Stimulated activated naive B cell treated with anti-CD40 and anti-IgM and Interleukin-4, amounts not matched to agents 10 μg/mL and 1 μg/mL and 100 μg/mL, for 72 hours (primary cell): ENCODE results near the gene CYS1.

Source experiments
- ATAC-seq, 2 donors: fragments of 150-1000 bp; cut with Tn5 transposase; replicated peaks; 2 replicates each; pipeline ENCODE4 v1.10.0; 2021; ENCODE audit warnings: moderate library complexity in 1 of 2
- DNase-seq: peaks from one replicate; pipeline ENCODE4 v3.0.0; 2021
- H3K27ac Mint-ChIP-seq: one replicate; pipeline ENCODE4 v1.8.0; 2022; ENCODE audit warnings: mild to moderate bottlenecking, mixed read lengths
- H3K27me3 Mint-ChIP-seq, 2 donors: one replicate each; pipeline ENCODE4 v1.8.0; 2022; ENCODE audit warnings: mixed read lengths in 2 of 2
- H3K36me3 Mint-ChIP-seq, 2 donors: one replicate each; pipeline ENCODE4 v1.8.0; 2022; ENCODE audit warnings: mixed read lengths in 2 of 2, mild to moderate bottlenecking in 1 of 2
- H3K4me1 Mint-ChIP-seq, 2 donors: one replicate each; pipeline ENCODE4 v1.8.0; 2022; ENCODE audit warnings: mixed read lengths in 2 of 2, mild to moderate bottlenecking in 1 of 2
- H3K4me3 Mint-ChIP-seq, 2 donors: one replicate each; pipeline ENCODE4 v1.8.0; 2022; ENCODE audit warnings: mild to moderate bottlenecking in 2 of 2, mixed read lengths in 2 of 2, moderate library complexity in 1 of 2
- H3K9me3 Mint-ChIP-seq, 2 donors: one replicate each; pipeline ENCODE4 v1.8.0; 2022; ENCODE audit warnings: mixed read lengths in 2 of 2, mild to moderate bottlenecking in 1 of 2

CYS1 gene

DNA sequence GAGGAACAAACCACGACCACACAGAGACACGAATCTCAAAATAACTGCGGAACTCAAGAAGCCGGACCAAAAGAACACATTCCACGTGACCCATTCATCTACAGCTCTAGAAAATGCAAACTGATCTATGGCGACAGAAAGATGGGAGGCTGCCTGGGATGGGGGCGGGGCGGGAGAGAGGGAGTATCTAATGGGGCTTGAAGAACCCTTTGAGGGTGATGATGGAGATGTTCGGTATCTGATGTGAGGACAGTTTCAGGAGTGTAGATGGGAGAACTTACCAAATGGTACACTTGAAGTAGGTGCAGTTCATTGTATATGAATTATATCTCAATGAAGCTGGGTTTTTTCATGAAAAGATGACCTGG, 71.4 kb downstream of the CYS1 start:
- Mint-ChIP-seq H3K27ac (no peak overlapping the region), H3K4me3 (no peak overlapping the region), H3K36me3 (no peaks in the 10 kb centered on the region), H3K4me1 (no peaks in the 10 kb centered on the region), H3K9me3 (no peaks in the 10 kb centered on the region), H3K27me3 (peaks cover 7 to 43% of the 10 kb centered on the region in 2 donors)
- DNase-seq (no peak), ATAC-seq (no peak)

DNA sequence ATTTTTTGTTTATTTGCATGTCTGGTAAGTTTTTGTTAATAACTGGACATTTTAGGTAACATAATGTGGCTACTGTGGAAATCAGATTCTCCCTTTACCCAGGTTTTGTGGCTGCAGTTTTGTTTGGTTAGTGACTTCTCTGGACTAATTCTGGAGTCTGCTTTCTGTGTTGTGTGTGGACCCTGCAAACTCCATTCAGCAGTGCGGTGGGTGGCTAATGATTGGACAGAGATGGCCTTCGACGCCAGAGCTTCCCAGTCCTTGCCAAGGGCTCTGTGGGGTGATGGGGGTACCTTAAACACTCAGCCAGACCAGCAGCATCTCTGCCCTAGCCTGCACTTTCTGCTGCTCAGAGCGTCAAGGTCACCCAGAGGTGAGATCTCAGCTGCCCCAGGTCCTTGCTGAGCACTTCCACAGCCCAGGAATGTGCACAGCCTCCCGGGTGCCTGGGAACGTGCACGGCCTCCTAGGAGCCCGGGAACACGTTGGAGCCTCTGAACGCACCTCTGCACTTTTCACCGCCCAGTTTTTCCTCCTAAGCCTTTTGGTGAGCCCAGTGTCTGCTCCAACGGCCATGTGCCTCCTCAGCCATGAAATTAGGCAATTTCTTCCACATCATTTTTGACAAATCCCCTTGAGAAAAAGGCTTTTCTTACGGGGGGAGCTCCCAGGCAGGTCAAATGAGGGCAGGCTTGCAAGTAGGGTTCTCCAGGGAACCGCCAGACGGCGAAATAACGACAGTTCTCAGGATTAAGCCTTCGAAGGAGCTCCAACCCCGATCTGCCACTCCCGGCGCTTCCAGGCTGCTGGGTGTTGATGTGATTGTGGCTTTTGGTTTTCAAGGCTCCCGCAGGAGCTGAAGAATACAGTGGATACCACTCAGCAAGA, 72.0 kb downstream of the CYS1 start:
- Mint-ChIP-seq H3K27ac (no peak overlapping the region), H3K4me3 (no peak overlapping the region), H3K27me3 (peaks cover 7 to 43% of the 10 kb centered on the region in 2 donors), H3K9me3 (no peaks in the 10 kb centered on the region), H3K36me3 (no peaks in the 10 kb centered on the region), H3K4me1 (no peaks in the 10 kb centered on the region)
- DNase-seq (no peak), ATAC-seq (no peak)

DNA sequence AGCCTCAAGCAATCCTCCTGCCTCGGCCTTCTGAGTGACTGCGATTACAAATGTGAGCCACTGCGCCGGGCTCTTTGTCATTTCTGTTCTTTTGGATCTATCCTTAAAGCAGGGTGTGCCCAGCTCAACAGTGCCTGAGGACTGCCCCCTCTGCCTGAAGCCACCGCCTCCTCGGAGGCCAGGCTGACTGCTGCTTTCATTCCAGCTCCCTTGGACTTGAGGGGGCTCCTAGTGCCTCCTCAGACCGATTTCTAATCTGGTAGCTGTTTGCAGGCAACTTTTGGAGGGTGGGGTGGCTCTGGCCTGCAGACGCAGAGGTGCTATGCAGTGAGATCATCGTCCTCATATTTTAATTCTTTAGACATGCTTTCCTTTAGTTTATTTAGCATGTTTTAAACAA, 72.8 kb downstream of the CYS1 start:
- Mint-ChIP-seq H3K27me3 (peaks cover 7 to 43% of the 10 kb centered on the region in 2 donors), H3K4me3 (no peak overlapping the region), H3K27ac (no peak overlapping the region), H3K4me1 (no peaks in the 10 kb centered on the region), H3K36me3 (no peaks in the 10 kb centered on the region), H3K9me3 (no peaks in the 10 kb centered on the region)
- ATAC-seq (no peak), DNase-seq (no peak)
